GM12891 (cell line): ENCODE measurements around the gene ARHGEF9.

Source experiments
- POLR2AphosphoS5 ChIP-seq: IDR thresholded peaks from 2 replicates; pipeline ENCODE4 v1.6.1; 2011; ENCODE audit warnings: low read depth, low read length, control low read depth
- TAF1 ChIP-seq: IDR thresholded peaks from 2 replicates; pipeline ENCODE4 v1.6.1; 2011; ENCODE audit warnings: low read depth, low read length, control low read depth

DNA sequence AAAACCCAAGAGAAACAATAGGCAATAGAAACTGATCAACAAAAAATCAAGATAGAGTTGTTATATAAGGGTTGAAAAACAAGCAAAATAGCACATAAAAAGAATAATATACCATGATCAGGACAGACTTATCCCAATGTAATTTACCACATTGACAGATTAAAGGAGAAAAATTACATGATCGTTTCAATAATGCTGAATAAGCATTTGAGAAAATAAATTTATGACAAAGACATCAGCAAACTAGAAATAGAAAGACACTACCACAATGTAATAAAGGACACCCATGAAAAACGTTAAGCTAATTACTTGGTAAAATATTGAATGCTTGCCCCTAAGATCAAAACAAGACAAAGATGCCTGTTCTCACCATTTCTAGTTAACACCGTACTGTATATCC lies 105.6 kb downstream of the ARHGEF9 start:
- TF ChIP-seq POLR2AphosphoS5 (no peak), TAF1 (no peak)
